B cell (primary cell): ENCODE results near the gene KRT37. TPM values are rescaled to one million over a fixed set of nuclear protein-coding genes. Genes with fewer than 3 reads are reported as not detected.

ENCODE experiments used
- ATAC-seq: fragments of 200-7000 bp; cut with Tn5 transposase; one replicate; pipeline ENCODE4 v1.10.0; 2021; ENCODE audit warnings: low read depth, mild to moderate bottlenecking, moderate number of reproducible peaks, moderate library complexity
- CTCF ChIA-PET: fragments of 350-600 bp; sonication (Branson Sonifier 250); formaldehyde crosslinking; loops from one replicate; lab custom pipeline; 2021; ENCODE audit warnings: antibody characterized with exemption, inconsistent platforms; lab: Charles Lee
- POLR2A ChIA-PET: fragments of 350-600 bp; sonication (Branson Sonifier 250); formaldehyde crosslinking; loops from one replicate; lab custom pipeline; 2021; ENCODE audit warnings: antibody characterized with exemption; lab: Charles Lee
- DNase-seq: peaks from one replicate; pipeline ENCODE4 v3.0.0; 2013
- H2AFZ ChIP-seq: 2 replicates; pipeline ENCODE4 v1.6.1; 2012; ENCODE audit warnings: mild to moderate bottlenecking, low read depth, low read length; ENCODE audit not compliant: insufficient read depth, poor library complexity, severe bottlenecking
- H3K27ac ChIP-seq, 2 donors: 1 replicate in 1 of 2; 2 replicates in 1 of 2; pipeline ENCODE4 v1.5.1; 2012 to 2013; ENCODE audit warnings: low read length in 2 of 2, mild to moderate bottlenecking in 2 of 2, moderate library complexity in 1 of 2
- H3K27me3 ChIP-seq, 4 experiments: fragments of 200-600 bp in 1 of 4; sonication (generic) in 1 of 4; replicated peaks in 1 of 4; 1 replicate in 2 of 4; 2 replicates in 2 of 4; pipeline versions ENCODE4 v1.6.1 to v1.7.0; 2013 to 2016; ENCODE audit warnings: low read length in 3 of 4, mild to moderate bottlenecking in 2 of 4, mixed read lengths in 1 of 4, moderate library complexity in 1 of 4; ENCODE audit not compliant: insufficient read depth in 4 of 4, control insufficient read depth in 3 of 4; ENCODE audit errors: control extremely low read depth in 1 of 4
- H3K36me3 ChIP-seq, 2 experiments: replicated peaks in 1 of 2; 1 replicate in 1 of 2; 2 replicates in 1 of 2; pipeline versions ENCODE4 v1.6.1 to v1.7.1; 2013; ENCODE audit warnings: low read length in 1 of 2; ENCODE audit not compliant: insufficient read depth in 2 of 2, control insufficient read depth in 1 of 2; ENCODE audit errors: control extremely low read depth in 1 of 2, extremely low read depth in 1 of 2
- H3K4me1 ChIP-seq, 2 donors: fragments of 200-600 bp in 1 of 2; sonication (generic) in 1 of 2; 1 replicate in 1 of 2; 2 replicates in 1 of 2; pipeline versions ENCODE4 v1.5.1 to v1.6.1; 2013 to 2017; ENCODE audit warnings: low read length in 2 of 2; ENCODE audit not compliant: control insufficient read depth in 2 of 2, insufficient read depth in 2 of 2
- H3K4me2 ChIP-seq: replicated peaks from 2 replicates; pipeline ENCODE3; 2012; ENCODE audit warnings: mild to moderate bottlenecking, low read depth, low read length; ENCODE audit not compliant: poor library complexity, severe bottlenecking
- H3K4me3 ChIP-seq, 5 experiments: fragments of 200-600 bp in 1 of 5; sonication (generic) in 1 of 5; 1 replicate in 3 of 5; 2 replicates in 2 of 5; pipeline versions ENCODE4 v1.5.1 to v1.7.0; 2011 to 2016; ENCODE audit warnings: low read length in 4 of 5, mild to moderate bottlenecking in 4 of 5, low read depth in 2 of 5, control low read depth in 1 of 5, moderate library complexity in 1 of 5; ENCODE audit not compliant: insufficient read depth in 1 of 5; ENCODE audit errors: control extremely low read depth in 1 of 5, extremely low read depth in 1 of 5
- H3K79me2 ChIP-seq: fragments of 200-600 bp; sonication (generic); one replicate; pipeline ENCODE4 v1.6.0; 2016; ENCODE audit warnings: low read length; ENCODE audit not compliant: control insufficient read depth, insufficient read depth
- H3K9ac ChIP-seq: fragments of 200-600 bp; sonication (generic); 2 replicates; pipeline ENCODE4 v1.6.1; 2017; ENCODE audit warnings: mild to moderate bottlenecking, low read length, moderate library complexity
- H3K9me3 ChIP-seq, 3 donors: one replicate each; pipeline versions ENCODE4 v1.6.1 to v1.7.1; 2013; ENCODE audit warnings: low read length in 2 of 3; ENCODE audit not compliant: control insufficient read depth in 2 of 3, insufficient read depth in 1 of 3; ENCODE audit errors: control extremely low read depth in 1 of 3
- H4K20me1 ChIP-seq: 2 replicates; pipeline ENCODE4 v1.6.0; 2012; ENCODE audit warnings: mild to moderate bottlenecking, low read length; ENCODE audit not compliant: insufficient read depth, control insufficient read depth, poor library complexity, severe bottlenecking
- H3K27ac Mint-ChIP-seq: one replicate; pipeline ENCODE4 v1.8.0; 2021; ENCODE audit warnings: mixed read lengths
- H3K27me3 Mint-ChIP-seq: one replicate; pipeline ENCODE4 v1.8.0; 2021; ENCODE audit warnings: mixed read lengths
- H3K4me1 Mint-ChIP-seq: one replicate; pipeline ENCODE4 v1.8.0; 2021; ENCODE audit warnings: mixed read lengths
- H3K4me3 Mint-ChIP-seq: one replicate; pipeline ENCODE4 v1.8.0; 2021; ENCODE audit warnings: mixed read lengths
- H3K9me3 Mint-ChIP-seq: one replicate; pipeline ENCODE4 v1.8.0; 2022; ENCODE audit warnings: mixed read lengths; ENCODE audit not compliant: insufficient read depth
- CTCF ChIP-seq: fragments of 200-600 bp; IDR thresholded peaks from one replicate; pipeline ENCODE4 v1.8.0; 2022; ENCODE audit warnings: antibody characterized with exemption, mild to moderate bottlenecking
- EZH2 ChIP-seq: IDR thresholded peaks from 2 replicates; pipeline ENCODE4 v1.6.1; 2012; ENCODE audit warnings: borderline replicate concordance, low read depth, mild to moderate bottlenecking, moderate library complexity, low read length; ENCODE audit not compliant: insufficient read depth, poor library complexity, severe bottlenecking
- WGBS: methylation state at CpG from one replicate; pipeline ENCODE4 v1.1.5; 2013; ENCODE audit warnings: missing lambda C conversion rate; ENCODE audit not compliant: insufficient coverage; 5-methylcytosine and 5-hydroxymethylcytosine counted together
- intact Hi-C: fragments of 100-400 bp; cut with micrococcal nuclease; formaldehyde crosslinking; loops from one replicate; pipeline ENCODE4 v1.10.0; 2022
- polyA plus RNA-seq: library from polyadenylated mRNA; depleted of rRNA; stranded (reverse); fragments of >200 nt; gene quantifications from 2 replicates; pipeline ENCODE4 v1.2.3, GENCODE V29; 2012
- total RNA-seq, 2 donors: library from RNA; stranded (reverse); fragments of 120-200 nt in 1 of 2; gene quantifications; 1 replicate in 1 of 2; 2 replicates in 1 of 2; pipeline versions ENCODE4 v1.2.3 to v1.2.4, GENCODE V29; 2013 to 2022

Gene KRT37
- total and polyA plus RNA-seq, 2 donors (not counting 1 experiment from before 2014, with no cell fraction given) = not detected

DNA sequence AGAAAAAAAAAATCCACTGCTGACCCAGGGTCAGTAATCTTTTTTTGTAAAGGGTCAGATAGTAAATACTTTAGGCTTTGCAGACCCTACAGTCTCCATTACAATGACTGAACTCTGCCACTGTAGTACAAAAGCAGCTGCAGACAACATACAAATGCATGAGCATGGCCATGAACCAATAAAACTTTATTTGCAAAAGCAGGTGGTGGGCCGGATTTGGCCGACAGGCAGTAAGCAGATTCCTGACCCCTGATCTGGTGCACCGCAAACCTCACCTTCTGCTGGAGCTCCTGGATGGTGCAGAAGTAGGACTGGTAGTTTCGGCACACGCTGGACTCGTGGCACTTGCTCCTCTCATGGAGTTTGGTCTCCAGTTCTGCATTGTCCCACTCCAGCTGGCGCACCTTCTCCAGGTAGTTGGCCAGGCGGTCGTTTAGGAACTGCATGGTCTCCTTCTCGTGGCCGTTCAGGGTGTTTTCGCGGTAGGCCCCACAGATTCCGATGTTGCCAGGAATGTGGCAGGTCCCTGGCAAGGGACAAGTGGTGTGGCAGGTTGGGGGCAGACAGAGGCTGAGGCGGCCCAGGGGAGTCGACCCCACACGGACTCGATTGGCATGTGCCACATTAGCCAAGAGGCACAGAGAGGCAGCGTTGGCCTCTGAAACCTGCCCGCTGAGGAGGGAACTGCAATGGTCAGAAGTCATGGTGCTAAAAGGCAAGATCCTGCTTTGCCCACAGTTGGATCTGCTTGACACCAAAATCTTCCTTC, 13.1 kb downstream of the KRT37 start:
- TF ChIP-seq EZH2 (no peak), CTCF (no peak)
- intact Hi-C loops = no loop called here
- Histone ChIP-seq H3K27me3 (no peaks in the 10 kb centered on the region), H3K9me3 (no peaks in the 10 kb centered on the region), H3K4me3 (no peak overlapping the region), H3K9ac (no peak overlapping the region), H3K27ac (no peak overlapping the region), H3K4me2 (no peak overlapping the region), H4K20me1 (no peaks in the 10 kb centered on the region), H3K36me3 (no peaks in the 10 kb centered on the region), H3K4me1 (no peaks in the 10 kb centered on the region), H2AFZ (no peak overlapping the region), H3K79me2 (no peaks in the 10 kb centered on the region)
- ChIA-PET POLR2A (no interaction called here), CTCF (interaction anchor here (0.6 kb wide), 1 partner anchor 1504 kb away, joined by 3 read pairs; no protein-coding TSS in a partner anchor)
- no peak overlapping the region for H3K27ac Mint-ChIP-seq
- no peak for ATAC-seq
- DNase-seq = no peak
- WGBS = 94% methylated on average over 19 of the region's 20 CpGs
- H3K4me1 Mint-ChIP-seq = no peaks in the 10 kb centered on the region
- H3K4me3 Mint-ChIP-seq = no peak overlapping the region
- H3K9me3 Mint-ChIP-seq = no peaks in the 10 kb centered on the region
- peaks cover 6% of the 10 kb centered on the region for H3K27me3 Mint-ChIP-seq

DNA sequence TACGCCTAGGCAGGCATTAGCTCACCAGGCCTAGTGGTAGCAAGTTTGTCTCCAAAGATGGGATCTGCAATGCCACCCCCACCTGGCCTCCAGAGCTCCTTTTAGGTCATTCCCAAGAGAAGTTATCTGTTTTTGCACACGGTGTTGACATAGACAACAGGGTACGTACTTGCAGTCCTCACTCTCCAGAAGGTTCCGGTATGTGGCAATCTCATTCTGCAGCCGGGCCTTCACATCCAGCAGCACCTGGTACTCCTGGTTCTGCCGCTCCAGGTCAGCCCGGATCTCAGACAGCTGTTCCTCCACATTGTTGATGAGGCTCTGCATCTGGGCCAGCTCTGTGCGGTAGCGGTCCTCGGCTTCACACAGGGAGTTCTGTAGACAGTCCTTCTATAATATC, 17.2 kb downstream of the KRT37 start:
- H3K4me1 Mint-ChIP-seq = no peaks in the 10 kb centered on the region
- H3K27ac ChIP-seq = no peak overlapping the region
- ChIA-PET CTCF (no interaction called here), POLR2A (interaction anchor here (0.6 kb wide), 1 partner anchor 1011 kb away, joined by 4 read pairs; no protein-coding TSS in a partner anchor)
- H3K4me3 ChIP-seq = no peak overlapping the region
- no peak overlapping the region for H3K4me2 ChIP-seq
- no peaks in the 10 kb centered on the region for H3K9me3 Mint-ChIP-seq
- intact Hi-C loops = no loop called here
- no peaks in the 10 kb centered on the region for H3K4me1 ChIP-seq
- H2AFZ ChIP-seq = no peak overlapping the region
- H4K20me1 ChIP-seq = no peaks in the 10 kb centered on the region
- DNase-seq (no peak), ATAC-seq (no peak)
- no peak overlapping the region for H3K9ac ChIP-seq
- no peaks in the 10 kb centered on the region for H3K9me3 ChIP-seq
- TF ChIP-seq CTCF = no peak
- no peak for TF ChIP-seq EZH2
- no peaks in the 10 kb centered on the region for H3K79me2 ChIP-seq
- no peak overlapping the region for H3K4me3 Mint-ChIP-seq
- no peak overlapping the region for H3K27ac Mint-ChIP-seq
- 95% methylated on average over 10 of the region's 10 CpGs for WGBS
- peaks cover 0 to 7% (median 0%) of the 10 kb centered on the region in 4 experiments for H3K27me3 ChIP-seq
- H3K36me3 ChIP-seq = no peaks in the 10 kb centered on the region
- peaks cover 24% of the 10 kb centered on the region for H3K27me3 Mint-ChIP-seq
